ENCODE results near the gene PLIN4. TPM values are rescaled to one million over a fixed set of nuclear protein-coding genes. Genes with fewer than 3 reads are reported as not detected.

PLIN4 gene
- total RNA-seq, 4 donors from 2014 or later = 1.4 to 6.7 (median 2.4) TPM

DNA sequence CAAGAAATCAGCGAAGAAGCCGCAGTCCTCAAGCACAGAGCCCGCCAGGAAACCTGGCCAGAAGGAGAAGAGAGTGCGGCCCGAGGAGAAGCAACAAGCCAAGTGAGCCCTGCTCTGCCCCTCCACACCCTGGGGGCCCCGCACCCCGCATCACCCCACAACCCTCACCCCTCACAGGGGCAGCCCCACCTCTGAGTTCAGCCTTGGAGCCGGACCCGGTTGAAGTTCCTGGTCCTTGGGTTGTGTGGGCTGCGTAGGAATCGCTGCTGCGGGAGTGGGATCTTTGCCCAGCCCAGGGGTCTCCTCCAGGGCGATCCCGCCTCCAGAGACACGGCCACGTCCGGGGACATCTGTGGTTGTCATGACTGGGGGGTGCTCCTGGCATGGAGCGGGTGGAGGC lies 22.0 kb downstream of the PLIN4 start:
- Histone ChIP-seq H3K36me3 (peaks cover 41 to 92% (median 43%) of the 10 kb centered on the region in 3 donors), H3K4me3 (no peak overlapping the region), H3K27me3 (no peaks in the 10 kb centered on the region), H3K4me1 (no peaks in the 10 kb centered on the region), H3K27ac (no peak overlapping the region), H3K9me3 (no peaks in the 10 kb centered on the region)
- WGBS, 2 donors = 97% methylated on average over 5 of the region's 18 CpGs; no CpG with 5 or more reads in 1 of the 2 donors
- TF ChIP-seq, protein P1, sequence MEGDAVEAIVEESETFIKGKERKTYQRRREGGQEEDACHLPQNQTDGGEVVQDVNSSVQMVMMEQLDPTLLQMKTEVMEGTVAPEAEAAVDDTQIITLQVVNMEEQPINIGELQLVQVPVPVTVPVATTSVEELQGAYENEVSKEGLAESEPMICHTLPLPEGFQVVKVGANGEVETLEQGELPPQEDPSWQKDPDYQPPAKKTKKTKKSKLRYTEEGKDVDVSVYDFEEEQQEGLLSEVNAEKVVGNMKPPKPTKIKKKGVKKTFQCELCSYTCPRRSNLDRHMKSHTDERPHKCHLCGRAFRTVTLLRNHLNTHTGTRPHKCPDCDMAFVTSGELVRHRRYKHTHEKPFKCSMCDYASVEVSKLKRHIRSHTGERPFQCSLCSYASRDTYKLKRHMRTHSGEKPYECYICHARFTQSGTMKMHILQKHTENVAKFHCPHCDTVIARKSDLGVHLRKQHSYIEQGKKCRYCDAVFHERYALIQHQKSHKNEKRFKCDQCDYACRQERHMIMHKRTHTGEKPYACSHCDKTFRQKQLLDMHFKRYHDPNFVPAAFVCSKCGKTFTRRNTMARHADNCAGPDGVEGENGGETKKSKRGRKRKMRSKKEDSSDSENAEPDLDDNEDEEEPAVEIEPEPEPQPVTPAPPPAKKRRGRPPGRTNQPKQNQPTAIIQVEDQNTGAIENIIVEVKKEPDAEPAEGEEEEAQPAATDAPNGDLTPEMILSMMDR (IDR thresholded peaks at IDR 0.05) = no peak
- TF ChIP-seq POLR2A (IDR thresholded peaks at IDR 0.05) = no peak
- intact Hi-C loops (cut with DNase I) = no loop called here
- no peak for DNase-seq

DNA sequence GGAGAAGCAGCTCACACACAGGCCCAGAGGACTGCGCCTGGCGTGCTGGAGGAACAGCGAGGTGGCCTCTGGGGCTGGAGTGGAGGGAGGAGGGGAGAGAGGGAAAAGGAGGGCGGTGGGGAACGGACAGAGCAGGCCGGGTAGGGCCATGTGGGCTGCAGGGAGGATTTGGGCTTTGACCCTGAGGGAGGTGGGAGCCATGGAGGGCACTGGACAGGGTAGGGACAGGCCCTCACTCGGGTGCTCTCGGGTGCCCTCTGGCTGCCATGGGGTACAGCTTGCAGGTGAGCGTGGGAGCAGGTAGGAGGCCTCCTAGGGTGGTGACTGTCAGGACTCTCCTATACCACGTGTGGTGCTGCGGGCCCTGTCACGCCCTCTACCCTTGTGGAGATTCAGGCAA lies 22.8 kb downstream of the PLIN4 start:
- peaks cover 35 to 92% (median 40%) of the 10 kb centered on the region in 3 donors for H3K36me3 ChIP-seq
- no peak for DNase-seq
- H3K4me1 ChIP-seq = no peaks in the 10 kb centered on the region
- intact Hi-C loops (cut with DNase I) = no loop called here
- no peaks in the 10 kb centered on the region for H3K27me3 ChIP-seq
- no peaks in the 10 kb centered on the region for H3K9me3 ChIP-seq
- whole genome bisulfite sequencing, 2 donors = 61 to 94% methylated on average over 7 to 12 of the region's 12 CpGs
- no peak for TF ChIP-seq POLR2A (IDR thresholded peaks at IDR 0.05)
- TF ChIP-seq, protein P1 (IDR thresholded peaks at IDR 0.05) = peak in 5 of 6 experiments; percentile 16 to 63 (median 37)
- no peak overlapping the region for H3K4me3 ChIP-seq
- H3K27ac ChIP-seq = no peak overlapping the region

GRCh38 chr19:4494691-4495064 lies 23.6 kb downstream of the PLIN4 start:
- no peak overlapping the region for H3K4me3 ChIP-seq
- H3K4me1 ChIP-seq = no peaks in the 10 kb centered on the region
- intact Hi-C loops (cut with DNase I) = no loop called here
- WGBS, 2 donors = 94 to 95% methylated on average over 5 to 7 of the region's 8 CpGs
- H3K27me3 ChIP-seq = no peaks in the 10 kb centered on the region
- no peaks in the 10 kb centered on the region for H3K9me3 ChIP-seq
- DNase-seq = no peak
- peaks cover 35 to 92% (median 40%) of the 10 kb centered on the region in 3 donors for H3K36me3 ChIP-seq
- no peak overlapping the region for H3K27ac ChIP-seq
- no peak for TF ChIP-seq POLR2A (IDR thresholded peaks at IDR 0.05)
- TF ChIP-seq, protein P1 (IDR thresholded peaks at IDR 0.05) = no peak

DNA sequence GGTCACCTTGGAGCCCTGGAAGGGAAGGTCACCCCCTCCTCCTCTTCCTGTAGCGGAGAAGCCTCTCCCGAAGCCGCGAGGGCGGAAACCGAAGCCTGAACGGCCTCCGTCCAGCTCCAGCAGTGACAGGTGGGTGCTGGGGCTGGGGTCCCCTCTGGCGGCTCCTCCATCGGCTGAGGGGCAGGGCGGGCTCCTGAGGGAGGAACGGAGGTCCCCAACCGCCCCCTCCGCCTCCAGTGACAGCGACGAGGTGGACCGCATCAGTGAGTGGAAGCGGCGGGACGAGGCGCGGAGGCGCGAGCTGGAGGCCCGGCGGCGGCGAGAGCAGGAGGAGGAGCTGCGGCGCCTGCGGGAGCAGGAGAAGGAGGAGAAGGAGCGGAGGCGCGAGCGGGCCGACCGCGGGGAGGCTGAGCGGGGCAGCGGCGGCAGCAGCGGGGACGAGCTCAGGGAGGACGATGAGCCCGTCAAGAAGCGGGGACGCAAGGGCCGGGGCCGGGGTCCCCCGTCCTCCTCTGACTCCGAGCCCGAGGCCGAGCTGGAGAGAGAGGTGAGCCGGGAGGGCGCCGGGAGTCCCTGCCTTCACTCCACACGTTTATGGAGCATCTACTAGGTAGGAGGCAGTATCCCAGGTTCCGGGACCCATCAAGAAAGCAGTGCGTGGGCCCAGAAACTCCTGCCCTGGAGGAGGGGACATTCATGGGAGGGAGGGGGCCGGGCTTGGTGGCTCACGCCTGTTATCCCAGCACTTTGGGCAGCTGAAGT lies 24.2 kb downstream of the PLIN4 start:
- Histone ChIP-seq H3K36me3 (peaks cover 35 to 92% (median 43%) of the 10 kb centered on the region in 3 donors), H3K4me3 (no peak overlapping the region), H3K9me3 (no peaks in the 10 kb centered on the region), H3K4me1 (no peaks in the 10 kb centered on the region), H3K27me3 (no peaks in the 10 kb centered on the region), H3K27ac (no peak overlapping the region)
- 83 to 96% methylated on average over 1 to 35 of the region's 61 CpGs for WGBS, 2 donors
- no peak for DNase-seq
- TF ChIP-seq, protein P1 (IDR thresholded peaks at IDR 0.05) = no peak
- no peak for TF ChIP-seq POLR2A (IDR thresholded peaks at IDR 0.05)
- intact Hi-C loops (cut with DNase I) = no loop called here

GRCh38 chr19:4493104-4493928 lies 25.0 kb downstream of the PLIN4 start:
- Histone ChIP-seq H3K27me3 (no peaks in the 10 kb centered on the region), H3K4me1 (no peaks in the 10 kb centered on the region), H3K27ac (no peak overlapping the region), H3K4me3 (no peak overlapping the region), H3K36me3 (peaks cover 28 to 92% (median 39%) of the 10 kb centered on the region in 3 donors), H3K9me3 (no peaks in the 10 kb centered on the region)
- no peak for DNase-seq
- 86 to 93% methylated on average over 3 to 8 of the region's 41 CpGs for WGBS, 2 donors
- intact Hi-C loops (cut with DNase I) = no loop called here
- TF ChIP-seq, protein P1 (IDR thresholded peaks at IDR 0.05) = no peak
- TF ChIP-seq POLR2A (IDR thresholded peaks at IDR 0.05) = no peak
